HG03442 (cell line): Measurements from ENCODE around the gene VAV3.

Experiments used
- ATAC-seq: cut with Tn5 transposase; IDR thresholded peaks from one replicate; pipeline ENCODE4 v1.9.1; 2021; ENCODE audit warnings: mild to moderate bottlenecking, moderate library complexity; ENCODE audit not compliant: unreplicated experiment

The VAV3 gene

GRCh38 chr1:107939256-107939655 lies 25.7 kb downstream of the VAV3 start:
- no peak for ATAC-seq

GRCh38 chr1:107936498-107937481 lies 28.2 kb downstream of the VAV3 start:
- ATAC-seq: peak; percentile 35

GRCh38 chr1:107935396-107936064 lies 29.4 kb downstream of the VAV3 start:
- ATAC-seq: peak; percentile 91

GRCh38 chr1:107934578-107934977 lies 30.4 kb downstream of the VAV3 start:
- ATAC-seq: peak; percentile 26

GRCh38 chr1:107933736-107934135 lies 31.2 kb downstream of the VAV3 start:
- ATAC-seq: no peak

- no peak for ATAC-seq
These were observed 34.7 kb downstream of the VAV3 start for GRCh38 chr1:107930292-107930691.

GRCh38 chr1:107927820-107928219 lies 37.2 kb downstream of the VAV3 start:
- no peak for ATAC-seq

GRCh38 chr1:107926436-107927080 lies 38.4 kb downstream of the VAV3 start:
- peak; percentile 43 for ATAC-seq

- ATAC-seq: no peak
These were observed 39.4 kb downstream of the VAV3 start for GRCh38 chr1:107925565-107925964.

- no peak for ATAC-seq
These were observed 44.0 kb downstream of the VAV3 start for GRCh38 chr1:107920999-107921398.

- no peak for ATAC-seq
These were observed 44.4 kb downstream of the VAV3 start for GRCh38 chr1:107920561-107920960.

GRCh38 chr1:107919953-107920352 lies 45.0 kb downstream of the VAV3 start:
- no peak for ATAC-seq

- no peak for ATAC-seq
These were observed 50.7 kb downstream of the VAV3 start for GRCh38 chr1:107914119-107914765.

- no peak for ATAC-seq
These were observed 52.3 kb downstream of the VAV3 start for GRCh38 chr1:107912656-107913055.

- no peak for ATAC-seq
These were observed 64.7 kb downstream of the VAV3 start for GRCh38 chr1:107900090-107900945.

- ATAC-seq: no peak
These were observed 65.3 kb downstream of the VAV3 start for GRCh38 chr1:107899655-107900054.

- ATAC-seq: no peak
These were observed 67.3 kb downstream of the VAV3 start for GRCh38 chr1:107897438-107898345.

- ATAC-seq: no peak
These were observed 68.0 kb downstream of the VAV3 start for GRCh38 chr1:107896936-107897335.

GRCh38 chr1:107896401-107896800 lies 68.6 kb downstream of the VAV3 start:
- ATAC-seq: no peak
